Measurements from ENCODE around the gene EGLN2.
"Not testable (repeated sequence)": the region's sequence is repeated elsewhere in the genome, so short reads cannot be mapped to it uniquely, and the experiment has no call there.

Gene EGLN2

DNA sequence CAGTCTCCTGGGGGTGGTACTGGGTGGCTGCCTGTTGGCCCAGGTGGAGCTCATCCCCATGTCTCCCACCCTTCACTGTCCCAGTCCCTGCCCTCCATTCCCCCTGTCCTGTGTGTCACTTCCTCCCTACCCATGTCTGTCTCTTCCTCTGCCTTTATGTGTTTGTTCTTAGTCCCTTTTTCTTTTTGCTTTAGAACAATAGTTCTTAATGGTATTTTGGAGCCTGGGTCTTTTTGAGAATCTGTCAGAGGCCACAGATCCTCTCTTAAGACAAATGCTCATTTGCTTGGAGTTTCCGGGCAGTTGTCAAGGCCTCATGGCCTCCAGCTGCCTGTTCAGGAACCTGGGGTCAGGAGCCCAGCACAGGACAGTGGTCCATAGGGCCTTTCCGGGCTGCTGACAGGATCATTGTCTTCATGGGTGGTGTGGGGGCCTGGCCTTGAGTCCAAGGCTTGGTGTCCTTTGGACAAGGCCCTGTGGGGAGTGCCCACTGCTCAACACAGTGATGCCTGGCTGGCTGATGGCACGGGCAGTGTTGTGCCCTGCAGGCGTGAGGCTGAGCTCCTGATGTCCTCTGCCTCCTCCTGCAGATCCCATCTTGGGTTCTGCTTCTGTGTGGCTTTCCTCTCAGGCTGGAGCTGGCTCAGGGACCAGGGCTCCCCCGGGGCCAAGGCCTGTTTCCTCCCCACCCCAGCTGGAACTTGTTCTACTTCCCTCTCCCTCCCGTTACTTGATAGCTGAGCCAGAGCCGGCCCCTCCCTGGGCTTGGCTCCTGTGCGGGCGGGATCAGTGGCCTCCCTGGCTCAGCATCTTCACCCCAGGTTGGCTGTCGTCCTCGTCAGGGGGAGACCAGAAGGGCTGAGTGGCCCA, 3.5 kb downstream of the EGLN2 start:
- DNase-seq: no peak

- no peak for DNase-seq
Measured at GRCh38 chr19:40803170-40803856, 4.3 kb downstream of the EGLN2 start.

- no peak for DNase-seq
Measured at GRCh38 chr19:40803857-40804782, 5.1 kb downstream of the EGLN2 start.

GRCh38 chr19:40804783-40805242, 5.8 kb downstream of the EGLN2 start:
- no peak for DNase-seq

GRCh38 chr19:40805258-40805868, 6.4 kb downstream of the EGLN2 start:
- no peak for DNase-seq

DNA sequence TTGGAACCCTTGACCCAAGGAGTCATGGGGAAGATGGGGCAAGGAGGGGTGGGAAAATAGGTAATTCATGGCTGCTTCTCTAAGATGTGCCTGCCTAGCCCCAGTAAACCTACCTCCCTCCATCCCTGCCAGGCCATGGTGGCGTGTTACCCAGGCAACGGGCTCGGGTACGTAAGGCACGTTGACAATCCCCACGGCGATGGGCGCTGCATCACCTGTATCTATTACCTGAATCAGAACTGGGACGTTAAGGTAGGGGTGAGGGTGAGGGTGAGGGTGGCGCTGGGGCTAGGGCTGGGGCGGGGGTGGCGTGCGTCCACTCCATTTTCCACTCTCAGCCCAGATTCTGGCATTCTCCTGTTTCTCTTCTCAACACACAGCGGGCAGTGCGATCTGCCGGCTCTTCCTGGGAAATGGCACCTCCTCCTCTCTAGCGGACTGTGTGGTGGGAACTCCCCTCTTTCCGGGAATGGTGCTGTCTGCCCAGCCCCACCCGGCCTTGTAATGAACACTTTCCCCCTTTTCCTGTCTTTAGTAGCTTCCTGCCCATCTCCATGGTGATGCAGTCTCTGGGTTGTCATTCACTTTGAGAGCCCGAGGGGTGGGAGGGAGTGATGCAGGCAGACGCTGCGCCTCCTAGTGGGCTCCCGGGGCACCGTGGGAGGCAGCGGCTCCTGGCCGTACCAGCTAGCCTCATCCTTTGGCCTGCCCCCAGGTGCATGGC, 7.6 kb downstream of the EGLN2 start:
- peak; percentile 93 for DNase-seq

DNA sequence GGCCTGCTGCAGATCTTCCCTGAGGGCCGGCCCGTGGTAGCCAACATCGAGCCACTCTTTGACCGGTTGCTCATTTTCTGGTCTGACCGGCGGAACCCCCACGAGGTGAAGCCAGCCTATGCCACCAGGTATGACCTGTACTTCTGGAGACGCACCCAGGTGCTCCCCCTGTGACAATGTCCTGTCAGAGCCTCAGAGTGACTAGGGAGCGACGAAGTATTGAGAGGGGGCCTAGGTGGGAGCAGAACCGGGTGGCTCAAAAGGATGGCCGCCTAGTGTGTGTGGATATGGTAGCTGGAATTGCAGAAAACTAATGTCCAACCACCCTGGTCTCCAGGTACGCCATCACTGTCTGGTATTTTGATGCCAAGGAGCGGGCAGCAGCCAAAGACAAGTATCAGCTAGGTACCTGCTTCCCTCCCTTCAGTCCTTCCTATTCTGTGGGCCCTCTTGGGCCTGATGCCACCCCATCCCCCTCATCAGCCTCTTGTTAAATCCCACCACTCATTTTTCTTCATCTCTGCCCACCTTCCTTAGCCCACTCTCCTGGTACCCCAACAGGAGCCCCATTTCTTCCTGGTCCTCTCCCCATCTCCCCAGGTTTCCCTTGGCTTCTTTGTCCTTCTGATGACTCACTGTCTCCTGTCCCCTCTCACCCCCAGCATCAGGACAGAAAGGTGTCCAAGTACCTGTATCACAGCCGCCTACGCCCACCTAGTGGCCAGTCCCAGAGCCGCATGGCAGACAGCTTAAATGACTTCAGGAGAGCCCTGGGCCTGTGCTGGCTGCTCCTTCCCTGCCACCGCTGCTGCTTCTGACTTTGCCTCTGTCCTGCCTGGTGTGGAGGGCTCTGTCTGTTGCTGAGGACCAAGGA, 8.4 kb downstream of the EGLN2 start:
- no peak for DNase-seq

DNA sequence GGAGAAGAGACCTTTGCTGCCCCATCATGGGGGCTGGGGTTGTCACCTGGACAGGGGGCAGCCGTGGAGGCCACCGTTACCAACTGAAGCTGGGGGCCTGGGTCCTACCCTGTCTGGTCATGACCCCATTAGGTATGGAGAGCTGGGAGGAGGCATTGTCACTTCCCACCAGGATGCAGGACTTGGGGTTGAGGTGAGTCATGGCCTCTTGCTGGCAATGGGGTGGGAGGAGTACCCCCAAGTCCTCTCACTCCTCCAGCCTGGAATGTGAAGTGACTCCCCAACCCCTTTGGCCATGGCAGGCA, 9.0 kb downstream of the EGLN2 start:
- no peak for DNase-seq

DNA sequence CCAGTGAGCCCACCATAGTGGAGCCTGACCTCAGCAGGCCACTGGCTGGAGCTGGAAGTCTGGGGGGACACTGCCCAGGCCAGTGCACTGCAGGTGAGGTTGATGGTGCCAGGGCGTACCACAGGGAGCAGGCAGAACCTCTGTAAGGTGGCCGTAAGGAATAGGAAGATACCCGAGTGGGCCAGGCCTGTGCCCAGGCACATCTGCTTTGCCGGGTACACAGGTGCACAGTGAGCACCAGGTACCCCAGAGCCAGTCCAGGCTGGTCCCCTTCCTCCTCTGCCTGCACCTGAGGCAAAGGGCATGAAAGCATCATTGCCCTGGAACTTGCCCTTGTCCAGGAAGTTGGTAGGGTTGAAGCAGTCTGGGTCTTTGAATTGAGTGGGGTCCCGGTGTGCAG, 9.5 kb downstream of the EGLN2 start:
- no peak for DNase-seq

DNA sequence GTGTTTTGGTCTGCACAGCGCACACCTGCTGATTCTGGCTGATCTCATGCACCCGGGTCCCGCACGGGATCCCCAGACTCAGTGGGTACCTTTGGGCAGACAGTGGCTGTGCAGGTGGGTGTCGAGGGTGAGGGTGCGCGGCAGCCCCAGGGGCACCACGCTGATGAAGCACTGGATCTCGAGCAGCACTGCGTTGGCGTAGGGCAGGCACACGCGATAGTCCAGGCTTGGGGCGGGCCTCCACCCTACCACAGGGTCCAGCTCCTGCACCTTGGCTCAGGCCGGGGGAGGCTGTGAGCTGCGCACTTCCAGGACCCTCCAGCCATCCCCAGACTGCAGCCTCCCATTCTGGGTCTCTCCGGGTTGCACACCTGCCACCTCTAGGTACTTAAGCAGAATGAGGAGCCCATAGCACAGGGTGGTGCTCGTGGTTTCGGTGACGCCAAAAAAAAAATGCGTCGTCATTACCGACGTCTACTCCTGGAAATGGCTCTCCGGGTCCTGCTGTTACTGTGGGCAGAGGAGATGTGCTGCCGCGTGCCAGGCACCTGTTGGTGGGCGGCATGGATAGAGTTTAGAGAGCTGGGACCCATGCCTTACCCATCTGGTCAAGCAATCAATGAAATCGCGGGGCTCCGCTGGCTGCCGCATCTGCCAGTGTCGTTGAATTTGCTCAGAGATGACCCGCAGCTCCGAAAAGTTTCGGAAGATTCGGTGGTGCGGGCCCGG, 10.5 kb downstream of the EGLN2 start:
- no peak for DNase-seq

- DNase-seq: no peak
Measured at GRCh38 chr19:40810160-40810559, 11.2 kb downstream of the EGLN2 start.

DNA sequence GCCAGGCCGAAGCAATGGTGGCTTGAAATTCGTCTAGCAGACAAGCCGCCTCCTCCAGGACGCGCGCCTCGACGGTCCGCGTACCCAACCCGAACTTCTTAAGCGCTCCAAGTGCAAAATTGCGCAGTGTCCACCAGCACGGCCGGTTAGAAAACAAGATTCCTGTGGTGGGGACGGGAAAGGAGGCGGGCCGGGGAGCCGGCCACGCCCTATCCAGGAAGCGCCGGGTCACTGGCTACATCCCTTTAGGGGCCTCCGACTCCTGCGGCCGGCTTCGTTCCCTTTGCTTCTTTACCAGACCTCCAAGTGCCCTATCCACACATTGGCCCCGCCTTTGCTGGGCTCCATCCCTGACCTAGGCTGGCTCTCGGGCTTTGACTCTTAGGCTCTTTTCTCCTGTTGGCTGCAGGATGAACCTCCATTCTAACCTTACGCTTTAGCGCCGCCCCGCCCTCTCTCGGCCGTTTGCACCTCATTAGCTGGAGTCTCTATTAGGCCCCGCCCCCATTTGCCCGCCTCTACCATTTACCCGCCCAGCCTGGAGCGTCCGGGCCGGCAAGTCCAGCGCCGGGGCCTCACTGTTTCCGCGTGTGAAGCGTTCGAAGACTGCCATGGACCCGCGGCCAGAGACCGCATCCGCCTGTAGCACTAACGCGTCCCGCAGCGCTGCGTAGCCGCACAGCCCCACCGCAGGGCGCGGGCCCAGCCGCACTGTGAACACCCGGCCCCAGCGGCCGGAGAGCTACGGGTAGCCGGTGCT, 11.8 kb downstream of the EGLN2 start:
- DNase-seq: peak; percentile 88

GRCh38 chr19:40811478-40812341, 12.7 kb downstream of the EGLN2 start:
- DNase-seq: no peak

GRCh38 chr19:40812571-40812970, 13.6 kb downstream of the EGLN2 start:
- DNase-seq: not testable (repeated sequence)

- DNase-seq: peak; percentile 75
Measured at GRCh38 chr19:40813182-40813581, 14.2 kb downstream of the EGLN2 start.

DNA sequence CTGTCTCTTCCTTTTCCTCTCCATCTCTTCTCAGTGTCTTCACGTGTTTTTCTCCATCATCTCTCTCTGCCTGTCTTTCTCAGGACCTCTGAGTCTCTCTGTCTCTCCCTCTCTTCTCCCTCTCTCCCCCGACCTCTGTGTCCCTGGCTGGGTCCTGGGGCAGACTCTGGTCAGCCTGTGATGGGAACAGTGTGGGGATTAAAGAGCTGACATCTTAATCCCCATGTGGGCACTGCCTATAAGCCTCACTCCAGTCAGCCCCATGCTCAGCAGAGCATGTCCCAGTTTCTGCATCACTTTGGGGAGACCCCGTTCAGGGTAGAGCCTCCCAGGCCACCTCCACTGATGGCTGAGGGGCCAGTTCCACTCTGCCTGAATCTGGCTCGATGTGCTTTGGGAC, 16.2 kb downstream of the EGLN2 start:
- DNase-seq: no peak

- DNase-seq: not testable (repeated sequence)
Measured at GRCh38 chr19:40818480-40819399, 19.7 kb downstream of the EGLN2 start.
